Measurements from ENCODE around the gene TIMELESS.
"Not testable (repeated sequence)": the region's sequence is repeated elsewhere in the genome, so short reads cannot be mapped to it uniquely, and the experiment has no call there.

The TIMELESS gene

GRCh38 chr12:56399466-56399865, 49.8 kb downstream of the TIMELESS start:
- H3K9me3 ChIP-seq (ENCODE audit: control insufficient read depth, low read length) = peaks cover 13% of the 10 kb centered on the region
- not testable (repeated sequence) for DNase-seq; H2BK120ac ChIP-seq (ENCODE audit: low read depth, low read length); H3K36me3 ChIP-seq (ENCODE audit: control insufficient read depth in 1 of 2, insufficient read depth in 2 of 2, low read depth in 1 of 2, low read length in 2 of 2); H4K8ac ChIP-seq (ENCODE audit: low read length); H3K27me3 ChIP-seq (ENCODE audit: control insufficient read depth in 1 of 2, insufficient read depth in 1 of 2, low read length in 2 of 2); H2AFZ ChIP-seq (ENCODE audit: low read depth, low read length); H3K4me1 ChIP-seq (ENCODE audit: control insufficient read depth, insufficient read depth, low read depth, low read length); H3K4me2 ChIP-seq (ENCODE audit: low read length, poor library complexity, severe bottlenecking); H2BK5ac ChIP-seq (ENCODE audit: low read depth, low read length, poor library complexity, severe bottlenecking); H3K4me3 ChIP-seq (ENCODE audit: insufficient read depth in 1 of 2, low read depth in 1 of 2, low read length in 2 of 2); H3K79me1 ChIP-seq (replicated peaks; ENCODE audit: low read length, poor library complexity, severe bottlenecking); H3K27ac ChIP-seq (ENCODE audit: low read length, poor library complexity, severe bottlenecking); H2BK15ac ChIP-seq (ENCODE audit: low read depth, poor library complexity, severe bottlenecking); H2AK5ac ChIP-seq (ENCODE audit: low read length, severe bottlenecking); H3K4ac ChIP-seq (ENCODE audit: low read depth in 1 of 2, low read length in 2 of 2); H3K14ac ChIP-seq (ENCODE audit: low read length in 2 of 2); H3K9ac ChIP-seq (ENCODE audit: low read length); H3K23ac ChIP-seq (ENCODE audit: low read length in 2 of 2); H3K18ac ChIP-seq (ENCODE audit: low read depth in 1 of 2, low read length in 2 of 2); H4K91ac ChIP-seq (ENCODE audit: low read length); H2BK12ac ChIP-seq (ENCODE audit: low read length in 2 of 2)
- WGBS = 89% methylated on average over 3 of the region's 3 CpGs

- Histone ChIP-seq H2BK120ac (ENCODE audit: low read depth, low read length) (no peak overlapping the region), H3K4me2 (ENCODE audit: low read length, poor library complexity, severe bottlenecking) (no peak overlapping the region), H3K4ac (ENCODE audit: low read depth in 1 of 2, low read length in 2 of 2) (no peak overlapping the region), H4K91ac (ENCODE audit: low read length) (no peak overlapping the region), H3K4me3 (ENCODE audit: insufficient read depth in 1 of 2, low read depth in 1 of 2, low read length in 2 of 2) (no peak overlapping the region), H2BK5ac (ENCODE audit: low read depth, low read length, poor library complexity, severe bottlenecking) (no peak overlapping the region), H3K27me3 (ENCODE audit: control insufficient read depth in 1 of 2, insufficient read depth in 1 of 2, low read length in 2 of 2) (no peaks in the 10 kb centered on the region), H3K23ac (ENCODE audit: low read length in 2 of 2) (no peak overlapping the region), H3K27ac (ENCODE audit: low read length, poor library complexity, severe bottlenecking) (no peak overlapping the region), H2AFZ (ENCODE audit: low read depth, low read length) (no peak overlapping the region), H2BK12ac (ENCODE audit: low read length in 2 of 2) (no peak overlapping the region), H2BK15ac (ENCODE audit: low read depth, poor library complexity, severe bottlenecking) (no peak overlapping the region), H3K9me3 (ENCODE audit: control insufficient read depth, low read length) (peaks cover 13% of the 10 kb centered on the region), H3K9ac (ENCODE audit: low read length) (no peak overlapping the region), H4K8ac (ENCODE audit: low read length) (no peak overlapping the region), H3K14ac (ENCODE audit: low read length in 2 of 2) (no peak overlapping the region), H3K36me3 (ENCODE audit: control insufficient read depth in 1 of 2, insufficient read depth in 2 of 2, low read depth in 1 of 2, low read length in 2 of 2) (no peaks in the 10 kb centered on the region), H2AK5ac (ENCODE audit: low read length, severe bottlenecking) (no peak overlapping the region), H3K4me1 (ENCODE audit: control insufficient read depth, insufficient read depth, low read depth, low read length) (no peaks in the 10 kb centered on the region), H3K18ac (ENCODE audit: low read depth in 1 of 2, low read length in 2 of 2) (no peak overlapping the region), H3K79me1 (replicated peaks; ENCODE audit: low read length, poor library complexity, severe bottlenecking) (no peaks in the 10 kb centered on the region)
- no peak for DNase-seq
Observed at GRCh38 chr12:56398324-56398723, 50.9 kb downstream of the TIMELESS start.

- no peak overlapping the region for H3K18ac ChIP-seq (ENCODE audit: low read depth in 1 of 2, low read length in 2 of 2)
- H4K91ac ChIP-seq (ENCODE audit: low read length) = no peak overlapping the region
- H2AK5ac ChIP-seq (ENCODE audit: low read length, severe bottlenecking) = no peak overlapping the region
- no peak overlapping the region for H2BK15ac ChIP-seq (ENCODE audit: low read depth, poor library complexity, severe bottlenecking)
- DNase-seq = no peak
- H2BK12ac ChIP-seq (ENCODE audit: low read length in 2 of 2) = no peak overlapping the region
- no peak overlapping the region for H3K9ac ChIP-seq (ENCODE audit: low read length)
- no peak overlapping the region for H3K4ac ChIP-seq (ENCODE audit: low read depth in 1 of 2, low read length in 2 of 2)
- no peaks in the 10 kb centered on the region for H3K79me1 ChIP-seq (replicated peaks; ENCODE audit: low read length, poor library complexity, severe bottlenecking)
- no peaks in the 10 kb centered on the region for H3K9me3 ChIP-seq (ENCODE audit: control insufficient read depth, low read length)
- H2BK5ac ChIP-seq (ENCODE audit: low read depth, low read length, poor library complexity, severe bottlenecking) = no peak overlapping the region
- 100% methylated on average over 1 of the region's 2 CpGs for WGBS
- no peak overlapping the region for H3K4me2 ChIP-seq (ENCODE audit: low read length, poor library complexity, severe bottlenecking)
- no peaks in the 10 kb centered on the region for H3K36me3 ChIP-seq (ENCODE audit: control insufficient read depth in 1 of 2, insufficient read depth in 2 of 2, low read depth in 1 of 2, low read length in 2 of 2)
- no peak overlapping the region for H4K8ac ChIP-seq (ENCODE audit: low read length)
- H3K23ac ChIP-seq (ENCODE audit: low read length in 2 of 2) = no peak overlapping the region
- H3K27ac ChIP-seq (ENCODE audit: low read length, poor library complexity, severe bottlenecking) = no peak overlapping the region
- H3K27me3 ChIP-seq (ENCODE audit: control insufficient read depth in 1 of 2, insufficient read depth in 1 of 2, low read length in 2 of 2) = no peaks in the 10 kb centered on the region
- no peak overlapping the region for H3K14ac ChIP-seq (ENCODE audit: low read length in 2 of 2)
- no peak overlapping the region for H2BK120ac ChIP-seq (ENCODE audit: low read depth, low read length)
- no peak overlapping the region for H2AFZ ChIP-seq (ENCODE audit: low read depth, low read length)
- no peaks in the 10 kb centered on the region for H3K4me1 ChIP-seq (ENCODE audit: control insufficient read depth, insufficient read depth, low read depth, low read length)
- H3K4me3 ChIP-seq (ENCODE audit: insufficient read depth in 1 of 2, low read depth in 1 of 2, low read length in 2 of 2) = no peak overlapping the region
Observed at GRCh38 chr12:56392331-56392730, 56.9 kb downstream of the TIMELESS start.

- Histone ChIP-seq H4K8ac (ENCODE audit: low read length) (no peak overlapping the region), H2AK5ac (ENCODE audit: low read length, severe bottlenecking) (no peak overlapping the region), H3K9ac (ENCODE audit: low read length) (no peak overlapping the region), H3K27ac (ENCODE audit: low read length, poor library complexity, severe bottlenecking) (no peak overlapping the region), H3K79me1 (replicated peaks; ENCODE audit: low read length, poor library complexity, severe bottlenecking) (no peaks in the 10 kb centered on the region), H3K27me3 (ENCODE audit: control insufficient read depth in 1 of 2, insufficient read depth in 1 of 2, low read length in 2 of 2) (no peaks in the 10 kb centered on the region), H3K4me1 (ENCODE audit: control insufficient read depth, insufficient read depth, low read depth, low read length) (no peaks in the 10 kb centered on the region), H3K23ac (ENCODE audit: low read length in 2 of 2) (no peak overlapping the region), H2BK120ac (ENCODE audit: low read depth, low read length) (no peak overlapping the region), H3K14ac (ENCODE audit: low read length in 2 of 2) (no peak overlapping the region), H3K4me3 (ENCODE audit: insufficient read depth in 1 of 2, low read depth in 1 of 2, low read length in 2 of 2) (no peak overlapping the region), H3K9me3 (ENCODE audit: control insufficient read depth, low read length) (no peaks in the 10 kb centered on the region), H2BK5ac (ENCODE audit: low read depth, low read length, poor library complexity, severe bottlenecking) (no peak overlapping the region), H2BK15ac (ENCODE audit: low read depth, poor library complexity, severe bottlenecking) (no peak overlapping the region), H3K18ac (ENCODE audit: low read depth in 1 of 2, low read length in 2 of 2) (no peak overlapping the region), H2AFZ (ENCODE audit: low read depth, low read length) (no peak overlapping the region), H3K36me3 (ENCODE audit: control insufficient read depth in 1 of 2, insufficient read depth in 2 of 2, low read depth in 1 of 2, low read length in 2 of 2) (no peaks in the 10 kb centered on the region), H2BK12ac (ENCODE audit: low read length in 2 of 2) (no peak overlapping the region), H4K91ac (ENCODE audit: low read length) (no peak overlapping the region), H3K4ac (ENCODE audit: low read depth in 1 of 2, low read length in 2 of 2) (no peak overlapping the region), H3K4me2 (ENCODE audit: low read length, poor library complexity, severe bottlenecking) (no peak overlapping the region)
- 60% methylated on average over 1 of the region's 1 CpG for WGBS
- DNase-seq = no peak
Observed at GRCh38 chr12:56391721-56392120, 57.5 kb downstream of the TIMELESS start.

Data from mesenchymal stem cell (in vitro differentiated cells and primary cell).